ENCODE measurements around the gene APOBEC3H.
"Not testable (repeated sequence)": the region's sequence is repeated elsewhere in the genome, so short reads cannot be mapped to it uniquely, and the experiment has no call there.

DNA sequence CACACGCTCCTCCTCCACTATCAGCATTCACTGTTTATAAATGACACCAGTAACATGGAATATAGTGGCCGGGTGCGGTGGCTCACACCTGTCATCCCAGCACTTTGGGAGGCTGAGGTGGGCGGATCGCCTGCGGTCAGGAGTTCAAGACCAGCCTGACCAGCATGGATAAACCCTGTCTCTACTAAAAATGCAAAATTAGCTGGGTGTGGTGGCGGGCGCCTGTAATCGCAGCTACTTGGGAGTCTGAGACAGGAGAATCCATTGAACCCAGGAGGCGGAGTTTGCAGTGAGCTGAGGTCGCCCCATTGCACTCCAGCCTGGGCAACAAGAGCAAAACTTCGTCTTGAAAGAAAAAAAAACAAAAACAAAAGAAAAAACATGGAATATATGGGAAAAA, 19.1 kb upstream of the APOBEC3H start:
- TF ChIP-seq, protein P1, sequence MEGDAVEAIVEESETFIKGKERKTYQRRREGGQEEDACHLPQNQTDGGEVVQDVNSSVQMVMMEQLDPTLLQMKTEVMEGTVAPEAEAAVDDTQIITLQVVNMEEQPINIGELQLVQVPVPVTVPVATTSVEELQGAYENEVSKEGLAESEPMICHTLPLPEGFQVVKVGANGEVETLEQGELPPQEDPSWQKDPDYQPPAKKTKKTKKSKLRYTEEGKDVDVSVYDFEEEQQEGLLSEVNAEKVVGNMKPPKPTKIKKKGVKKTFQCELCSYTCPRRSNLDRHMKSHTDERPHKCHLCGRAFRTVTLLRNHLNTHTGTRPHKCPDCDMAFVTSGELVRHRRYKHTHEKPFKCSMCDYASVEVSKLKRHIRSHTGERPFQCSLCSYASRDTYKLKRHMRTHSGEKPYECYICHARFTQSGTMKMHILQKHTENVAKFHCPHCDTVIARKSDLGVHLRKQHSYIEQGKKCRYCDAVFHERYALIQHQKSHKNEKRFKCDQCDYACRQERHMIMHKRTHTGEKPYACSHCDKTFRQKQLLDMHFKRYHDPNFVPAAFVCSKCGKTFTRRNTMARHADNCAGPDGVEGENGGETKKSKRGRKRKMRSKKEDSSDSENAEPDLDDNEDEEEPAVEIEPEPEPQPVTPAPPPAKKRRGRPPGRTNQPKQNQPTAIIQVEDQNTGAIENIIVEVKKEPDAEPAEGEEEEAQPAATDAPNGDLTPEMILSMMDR (IDR thresholded peaks at IDR 0.05), result not testable (repeated sequence)
- not testable (repeated sequence) for TF ChIP-seq POLR2A, EP300 (IDR thresholded peaks at IDR 0.05)
